Sigmoid colon (tissue), 7 donors: ENCODE measurements around the gene GALT. TPM values are rescaled to one million over a fixed set of nuclear protein-coding genes. Genes with fewer than 3 reads are reported as not detected.

Experiments used
- DNase-seq: peaks from one replicate; pipeline ENCODE4 v3.0.0-alpha.2; 2019
- H3K27ac ChIP-seq, 4 donors: fragments of 200-600 bp; sonication (generic); one replicate each; pipeline ENCODE4 v1.5.1; 2016 to 2019; ENCODE audit warnings: mild to moderate bottlenecking in 1 of 4
- H3K27me3 ChIP-seq, 3 donors: fragments of 200-600 bp; sonication (generic); one replicate each; pipeline ENCODE4 v1.5.1; 2019; ENCODE audit warnings: mild to moderate bottlenecking in 1 of 3
- H3K36me3 ChIP-seq, 4 donors: fragments of 200-600 bp; sonication (generic); one replicate each; pipeline ENCODE4 v1.5.1; 2016 to 2019
- H3K4me1 ChIP-seq, 4 donors: fragments of 200-600 bp; sonication (generic); one replicate each; pipeline ENCODE4 v1.5.1; 2017 to 2019
- H3K4me3 ChIP-seq, 4 donors: fragments of 200-600 bp; sonication (generic); one replicate each; pipeline ENCODE4 v1.5.1; 2017 to 2019; ENCODE audit warnings: mild to moderate bottlenecking in 2 of 4, moderate library complexity in 1 of 4
- H3K9me3 ChIP-seq, 4 donors: fragments of 200-600 bp in 3 of 4; sonication (generic) in 3 of 4; one replicate each; pipeline versions ENCODE4 v1.5.1 to v1.6.1; 2013 to 2019
- EP300 ChIP-seq, 4 donors: sonication (generic); formaldehyde crosslinking; IDR thresholded peaks; one replicate each; pipeline ENCODE4 v1.6.1; 2017; ENCODE audit warnings: antibody characterized with exemption in 4 of 4
- POLR2A ChIP-seq, 2 donors: fragments of 450-650 bp; IDR thresholded peaks; one replicate each; pipeline ENCODE4 v1.6.1; 2016; ENCODE audit warnings: antibody characterized with exemption in 2 of 2, mild to moderate bottlenecking in 2 of 2, moderate library complexity in 2 of 2
- POLR2AphosphoS5 ChIP-seq, 4 donors: sonication (generic); formaldehyde crosslinking; IDR thresholded peaks; one replicate each; pipeline ENCODE4 v1.6.1; 2017; ENCODE audit warnings: antibody characterized with exemption in 4 of 4
- WGBS, 2 donors: extraction: QIAGEN DNeasy Blood & Tissue Kit; methylation state at CpG; one replicate each; pipeline ENCODE4 v1.1.7; 2013; 5-methylcytosine and 5-hydroxymethylcytosine counted together
- intact Hi-C: fragments of 100-400 bp; cut with DNase I; formaldehyde crosslinking; loops from one replicate; pipeline ENCODE4 v1.15.1; 2023
- polyA plus RNA-seq, 3 donors: library from polyadenylated mRNA; stranded (reverse); fragments of 200-250 nt; gene quantifications; one replicate each; pipeline ENCODE4 v1.2.3, GENCODE V29; 2013
- total RNA-seq, 4 donors: library from RNA; depleted of rRNA; stranded (reverse); fragments of >200 nt; gene quantifications; one replicate each; pipeline ENCODE4 v1.1.0, GENCODE V29; 2016
- TF ChIP-seq, protein P1 (sequence below), 4 experiments: fragments of 450-650 bp in 3 of 4; fragments of 200-600 bp in 1 of 4; IDR thresholded peaks; one replicate each; pipeline ENCODE4 v1.5.1; 2016 to 2019; ENCODE audit warnings: antibody characterized with exemption in 4 of 4, mild to moderate bottlenecking in 3 of 4, moderate library complexity in 2 of 4
- donor health status: healthy with polysubstance abuse.
- donor health status: Bipolar disorder and iron deficiency.
- donor health status: healthy.

Gene GALT
- total and polyA plus RNA-seq, 7 donors, result 15.6 to 51.0 (median 33.1) TPM

DNA sequence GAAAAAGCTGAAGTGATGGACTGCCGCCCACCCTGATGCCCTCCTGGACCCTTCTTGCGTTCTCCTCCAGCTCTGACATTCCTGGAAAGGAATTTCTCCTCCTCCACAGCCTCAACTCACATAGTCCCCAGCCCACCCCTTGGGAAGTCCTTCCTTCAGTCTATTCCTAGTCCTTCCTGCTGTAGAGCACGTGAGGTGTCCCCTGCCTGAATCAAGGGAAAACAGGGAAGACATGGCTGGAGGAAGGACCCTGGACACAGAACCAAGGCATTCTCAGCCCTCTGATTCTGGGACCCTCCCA lies 21.3 kb upstream of the GALT start:
- no peak overlapping the region for H3K4me3 ChIP-seq
- DNase-seq, result no peak
- H3K36me3 ChIP-seq, result no peaks in the 10 kb centered on the region
- peaks cover 0 to 33% (median 26%) of the 10 kb centered on the region in 4 donors for H3K4me1 ChIP-seq
- H3K27ac ChIP-seq, result no peak overlapping the region
- intact Hi-C loops, result no loop called here
- H3K9me3 ChIP-seq, result no peaks in the 10 kb centered on the region
- TF ChIP-seq, protein P1, sequence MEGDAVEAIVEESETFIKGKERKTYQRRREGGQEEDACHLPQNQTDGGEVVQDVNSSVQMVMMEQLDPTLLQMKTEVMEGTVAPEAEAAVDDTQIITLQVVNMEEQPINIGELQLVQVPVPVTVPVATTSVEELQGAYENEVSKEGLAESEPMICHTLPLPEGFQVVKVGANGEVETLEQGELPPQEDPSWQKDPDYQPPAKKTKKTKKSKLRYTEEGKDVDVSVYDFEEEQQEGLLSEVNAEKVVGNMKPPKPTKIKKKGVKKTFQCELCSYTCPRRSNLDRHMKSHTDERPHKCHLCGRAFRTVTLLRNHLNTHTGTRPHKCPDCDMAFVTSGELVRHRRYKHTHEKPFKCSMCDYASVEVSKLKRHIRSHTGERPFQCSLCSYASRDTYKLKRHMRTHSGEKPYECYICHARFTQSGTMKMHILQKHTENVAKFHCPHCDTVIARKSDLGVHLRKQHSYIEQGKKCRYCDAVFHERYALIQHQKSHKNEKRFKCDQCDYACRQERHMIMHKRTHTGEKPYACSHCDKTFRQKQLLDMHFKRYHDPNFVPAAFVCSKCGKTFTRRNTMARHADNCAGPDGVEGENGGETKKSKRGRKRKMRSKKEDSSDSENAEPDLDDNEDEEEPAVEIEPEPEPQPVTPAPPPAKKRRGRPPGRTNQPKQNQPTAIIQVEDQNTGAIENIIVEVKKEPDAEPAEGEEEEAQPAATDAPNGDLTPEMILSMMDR (IDR thresholded peaks at IDR 0.05), result no peak
- no peak for TF ChIP-seq POLR2AphosphoS5 (IDR thresholded peaks at IDR 0.05)
- TF ChIP-seq POLR2A (IDR thresholded peaks at IDR 0.05), result no peak
- WGBS, 2 donors, result 48 to 66% methylated on average over 3 of the region's 3 CpGs
- peaks cover 56 to 85% (median 76%) of the 10 kb centered on the region in 3 donors for H3K27me3 ChIP-seq

DNA sequence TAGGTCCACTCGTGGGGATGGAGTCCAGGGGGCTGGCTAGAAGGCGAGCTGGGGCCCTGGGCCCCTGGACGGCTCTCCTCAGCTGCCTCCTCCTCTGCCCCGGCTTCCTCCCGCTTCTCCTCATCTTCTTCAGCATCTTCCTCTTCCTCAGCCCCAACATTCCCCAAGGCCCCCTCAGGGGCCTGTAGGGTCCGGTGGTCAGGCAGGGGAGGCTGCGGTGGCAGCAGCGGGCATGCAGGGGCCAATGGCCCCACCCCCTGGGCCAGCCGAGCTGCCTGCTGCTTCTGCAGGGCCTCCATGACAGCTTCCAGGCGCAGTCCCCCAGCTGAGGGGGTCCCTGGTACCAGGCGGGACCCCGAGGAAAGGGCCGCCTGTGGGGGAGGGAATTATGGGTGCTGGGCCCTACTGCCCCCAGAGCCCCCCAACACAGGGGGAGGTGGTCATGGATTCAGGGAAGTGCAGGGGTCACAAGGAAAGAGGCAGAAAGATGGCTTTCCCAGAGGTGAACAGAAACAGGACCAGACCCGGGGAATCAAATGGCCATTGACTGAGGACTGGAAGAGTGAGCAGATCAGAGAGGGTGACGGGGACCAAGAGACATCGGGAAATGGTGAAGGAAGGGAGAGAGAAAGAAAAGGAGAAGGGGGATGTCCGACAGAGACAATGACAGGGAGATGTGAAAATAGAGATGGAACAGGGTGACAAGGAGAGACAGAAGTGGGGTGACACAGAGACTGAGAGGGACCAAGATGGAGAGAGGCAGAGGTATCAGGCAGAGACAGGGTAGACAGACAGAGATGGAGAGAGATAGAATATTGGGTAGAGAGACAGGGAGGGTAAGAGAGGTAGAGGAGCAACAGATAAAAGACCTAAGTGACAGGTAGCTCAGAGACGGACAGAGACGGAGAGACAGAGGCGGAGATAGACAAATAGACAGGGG lies 18.5 kb upstream of the GALT start:
- DNase-seq, result no peak
- no peaks in the 10 kb centered on the region for H3K9me3 ChIP-seq
- peak overlapping the region; percentile 11 to 53 (median 37) for H3K4me3 ChIP-seq
- peaks cover 56 to 72% (median 66%) of the 10 kb centered on the region in 3 donors for H3K27me3 ChIP-seq
- H3K4me1 ChIP-seq, result peaks cover 0 to 28% (median 24%) of the 10 kb centered on the region in 4 donors
- TF ChIP-seq POLR2AphosphoS5 (IDR thresholded peaks at IDR 0.05), result no peak
- WGBS, 2 donors, result 34 to 37% methylated on average over 20 of the region's 20 CpGs
- H3K36me3 ChIP-seq, result no peaks in the 10 kb centered on the region
- intact Hi-C loops, result no loop called here
- H3K27ac ChIP-seq, result no peak overlapping the region

DNA sequence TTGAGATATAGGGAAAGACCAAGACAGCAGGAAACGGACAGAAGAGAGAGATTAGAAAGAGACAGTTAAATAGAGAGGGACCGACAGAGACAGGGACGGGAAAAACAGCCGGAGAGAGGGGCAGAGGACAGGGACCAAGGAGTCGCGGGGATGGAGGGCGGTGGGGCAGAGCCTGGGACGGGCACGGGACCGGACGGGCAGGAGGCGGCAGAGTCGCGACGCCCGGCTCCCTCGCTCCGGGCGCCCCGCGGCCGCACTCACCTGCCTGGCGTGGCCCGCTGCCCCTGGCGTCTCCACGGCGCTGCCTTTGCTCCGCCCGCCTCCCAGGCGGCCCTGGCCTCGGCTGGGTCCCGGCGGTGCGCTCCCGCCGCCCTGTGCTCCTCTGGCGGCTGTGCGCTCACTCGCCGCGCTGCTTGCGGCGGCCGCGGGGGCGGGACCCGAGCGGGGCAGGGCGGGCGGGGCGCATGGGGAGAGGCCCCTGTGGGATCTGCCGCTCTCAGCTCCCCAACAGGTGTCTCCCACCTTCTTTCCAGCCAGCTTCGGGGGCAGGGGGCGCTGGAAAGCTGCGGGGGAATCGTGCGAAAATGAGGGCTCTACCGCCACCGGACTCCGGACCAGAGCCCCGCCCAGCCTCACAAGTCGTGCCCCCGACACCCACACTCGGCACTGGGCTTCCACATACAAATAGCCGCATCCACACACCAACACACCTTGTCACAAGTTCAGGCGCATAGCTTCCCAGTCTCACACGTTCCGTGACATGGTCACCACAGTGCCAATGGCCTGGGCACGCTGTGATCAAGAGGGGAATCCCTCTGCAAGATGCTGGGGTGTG lies 17.6 kb upstream of the GALT start, which contains the start of gene ARID3C:
Gene ARID3C (minus strand): TSS at position 411 of the 835 bp plus-strand sequence. CDS start 1,052 bp downstream, outside the sequence.
- Histone ChIP-seq H3K9me3 (no peaks in the 10 kb centered on the region), H3K36me3 (no peaks in the 10 kb centered on the region), H3K27ac (no peak within 1 kb of the TSS), H3K4me1 (peaks cover 0 to 24% (median 17%) of the 10 kb centered on the region in 4 donors), H3K4me3 (peak within 1 kb of the TSS; percentile 11 to 53 (median 37)), H3K27me3 (peaks cover 48 to 63% (median 57%) of the 10 kb centered on the region in 3 donors)
- no peak for DNase-seq
- TF ChIP-seq, protein P1 (IDR thresholded peaks at IDR 0.05), result no peak
- TF ChIP-seq POLR2AphosphoS5 (IDR thresholded peaks at IDR 0.05), result no peak
- TF ChIP-seq EP300 (IDR thresholded peaks at IDR 0.05), result no peak
- intact Hi-C loops, result no loop called here
- 1% methylated on average over 69 of the region's 69 CpGs for WGBS, 2 donors

DNA sequence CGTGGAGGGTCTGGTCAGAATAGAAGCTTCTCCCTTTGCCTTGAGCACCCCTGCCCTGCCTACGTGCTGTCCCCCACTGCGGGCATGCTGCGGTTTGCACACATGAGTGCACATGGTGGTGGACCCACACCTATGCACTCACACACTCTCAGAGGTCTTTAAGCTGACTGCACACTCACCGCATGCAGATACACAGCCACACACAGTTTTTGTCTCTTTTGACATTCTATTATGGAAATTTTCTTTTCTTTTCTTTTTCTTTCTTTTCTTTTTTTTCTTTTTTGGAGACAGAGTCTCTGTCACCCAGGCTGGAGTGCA lies 17.0 kb upstream of the GALT start:
- 29 to 31% methylated on average over 5 of the region's 5 CpGs for whole genome bisulfite sequencing, 2 donors
- no peak for DNase-seq
- intact Hi-C loops, result no loop called here
- Histone ChIP-seq H3K27ac (no peak overlapping the region), H3K27me3 (peaks cover 42 to 57% (median 52%) of the 10 kb centered on the region in 3 donors), H3K4me1 (peaks cover 0 to 21% (median 16%) of the 10 kb centered on the region in 4 donors), H3K4me3 (peak overlapping the region in 1 of 4 donors; percentile 45), H3K36me3 (no peaks in the 10 kb centered on the region), H3K9me3 (no peaks in the 10 kb centered on the region)
- TF ChIP-seq EP300 (IDR thresholded peaks at IDR 0.05) (no peak), POLR2A (IDR thresholded peaks at IDR 0.05) (no peak), POLR2AphosphoS5 (IDR thresholded peaks at IDR 0.05) (no peak)
- TF ChIP-seq, protein P1 (IDR thresholded peaks at IDR 0.05), result no peak
